ENCODE results near the gene KRT2.

Gene KRT2

DNA sequence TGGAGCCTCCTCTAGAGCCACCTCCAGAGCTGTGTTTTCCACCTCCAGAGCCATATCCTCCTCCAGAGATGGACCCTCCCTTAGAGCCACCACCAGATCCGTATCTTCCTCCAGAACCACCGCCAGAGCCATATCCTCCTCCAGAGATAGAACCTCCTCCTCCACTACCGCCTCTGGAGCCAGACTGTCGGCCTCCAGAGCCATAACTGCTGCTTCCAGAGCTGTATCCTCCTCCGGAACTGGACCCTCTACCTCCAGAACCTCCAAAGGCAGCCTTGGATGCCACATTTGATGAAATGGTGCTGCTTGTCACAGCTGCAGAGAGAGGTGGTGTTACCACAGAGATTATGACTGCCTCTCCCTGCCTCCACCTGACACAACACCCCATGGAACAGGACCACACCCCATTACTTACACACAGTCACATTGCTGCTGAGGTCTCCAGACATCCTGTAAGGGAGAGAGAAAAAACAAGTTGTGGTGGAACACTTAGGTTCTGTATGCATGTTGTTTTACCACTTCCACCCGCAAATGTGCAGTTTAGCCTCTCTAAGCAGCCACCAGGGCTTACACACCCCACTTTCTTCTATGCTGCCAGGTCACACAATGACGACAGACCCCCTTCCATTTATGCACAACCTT is 6.8 kb downstream of the KRT2 start:
- Histone ChIP-seq H3K23ac (ENCODE audit: low read length) (no peak overlapping the region), H3K9me3 (ENCODE audit: insufficient read depth, low read depth, low read length) (no peaks in the 10 kb centered on the region), H3K9ac (ENCODE audit: low read length) (no peak overlapping the region), H3K79me1 (ENCODE audit: low read length) (no peaks in the 10 kb centered on the region), H4K91ac (ENCODE audit: low read depth, low read length) (no peak overlapping the region), H2AFZ (ENCODE audit: insufficient read depth, low read length, poor library complexity) (no peak overlapping the region), H4K12ac (ENCODE audit: low read depth, low read length) (no peak overlapping the region), H2AK5ac (ENCODE audit: low read length) (no peak overlapping the region), H3K36me3 (ENCODE audit: control insufficient read depth in 1 of 2, insufficient read depth in 2 of 2, low read length in 2 of 2) (no peaks in the 10 kb centered on the region), H2BK120ac (ENCODE audit: insufficient read depth, low read length, poor library complexity) (no peak overlapping the region), H2BK5ac (ENCODE audit: low read depth, low read length, poor library complexity) (no peak overlapping the region), H3K4ac (ENCODE audit: low read depth, low read length) (no peak overlapping the region), H4K8ac (ENCODE audit: low read depth, low read length) (no peak overlapping the region), H3K14ac (ENCODE audit: low read length) (no peak overlapping the region), H3K79me2 (ENCODE audit: control insufficient read depth, insufficient read depth, low read length, poor library complexity) (no peaks in the 10 kb centered on the region), H3K4me3 (ENCODE audit: low read depth, low read length) (no peak overlapping the region), H3K27me3 (ENCODE audit: insufficient read depth, low read length) (no peaks in the 10 kb centered on the region), H3K4me1 (ENCODE audit: control insufficient read depth in 1 of 2, insufficient read depth in 2 of 2, low read length in 2 of 2) (no peaks in the 10 kb centered on the region), H3K18ac (ENCODE audit: low read length) (no peak overlapping the region), H2BK12ac (ENCODE audit: low read length) (no peak overlapping the region), H3K4me2 (ENCODE audit: low read length) (no peak overlapping the region), H3K27ac (ENCODE audit: low read depth, low read length) (no peak overlapping the region)
- WGBS (ENCODE audit: extremely low coverage, insufficient coverage, insufficient read length), result no CpG with 5 or more reads among the region's 7 CpGs
- no peak for DNase-seq

DNA sequence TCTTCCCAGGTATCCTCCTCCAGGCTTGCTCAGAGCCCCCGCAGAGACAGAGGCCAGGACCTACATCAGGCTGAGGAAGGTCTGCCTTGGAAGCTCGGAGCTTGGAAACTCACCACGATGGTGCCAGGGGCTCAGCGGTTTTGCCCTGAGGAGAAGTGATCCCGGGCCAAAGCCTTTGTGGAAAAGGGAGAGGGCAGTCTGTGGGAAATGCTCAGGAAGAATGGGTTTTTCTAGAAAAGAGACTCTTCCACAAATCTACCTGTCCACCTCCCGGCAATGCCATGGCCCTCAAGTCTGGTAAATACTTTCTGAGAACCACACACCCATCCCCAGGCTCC is 8.0 kb downstream of the KRT2 start:
- H3K79me2 ChIP-seq (ENCODE audit: control insufficient read depth, insufficient read depth, low read length, poor library complexity), result no peaks in the 10 kb centered on the region
- H2BK120ac ChIP-seq (ENCODE audit: insufficient read depth, low read length, poor library complexity), result no peak overlapping the region
- no peak overlapping the region for H3K27ac ChIP-seq (ENCODE audit: low read depth, low read length)
- no peaks in the 10 kb centered on the region for H3K36me3 ChIP-seq (ENCODE audit: control insufficient read depth in 1 of 2, insufficient read depth in 2 of 2, low read length in 2 of 2)
- no peak overlapping the region for H2AFZ ChIP-seq (ENCODE audit: insufficient read depth, low read length, poor library complexity)
- H3K23ac ChIP-seq (ENCODE audit: low read length), result no peak overlapping the region
- H2AK5ac ChIP-seq (ENCODE audit: low read length), result no peak overlapping the region
- H3K9ac ChIP-seq (ENCODE audit: low read length), result no peak overlapping the region
- no peaks in the 10 kb centered on the region for H3K27me3 ChIP-seq (ENCODE audit: insufficient read depth, low read length)
- WGBS (ENCODE audit: extremely low coverage, insufficient coverage, insufficient read length), result no CpG with 5 or more reads among the region's 6 CpGs
- no peak overlapping the region for H4K12ac ChIP-seq (ENCODE audit: low read depth, low read length)
- no peak overlapping the region for H3K4ac ChIP-seq (ENCODE audit: low read depth, low read length)
- DNase-seq, result no peak
- no peak overlapping the region for H2BK12ac ChIP-seq (ENCODE audit: low read length)
- no peak overlapping the region for H2BK5ac ChIP-seq (ENCODE audit: low read depth, low read length, poor library complexity)
- no peak overlapping the region for H4K8ac ChIP-seq (ENCODE audit: low read depth, low read length)
- no peak overlapping the region for H3K4me3 ChIP-seq (ENCODE audit: low read depth, low read length)
- H3K4me1 ChIP-seq (ENCODE audit: control insufficient read depth in 1 of 2, insufficient read depth in 2 of 2, low read length in 2 of 2), result no peaks in the 10 kb centered on the region
- H3K14ac ChIP-seq (ENCODE audit: low read length), result no peak overlapping the region
- H4K91ac ChIP-seq (ENCODE audit: low read depth, low read length), result no peak overlapping the region
- no peaks in the 10 kb centered on the region for H3K9me3 ChIP-seq (ENCODE audit: insufficient read depth, low read depth, low read length)
- H3K79me1 ChIP-seq (ENCODE audit: low read length), result no peaks in the 10 kb centered on the region
- no peak overlapping the region for H3K18ac ChIP-seq (ENCODE audit: low read length)
- no peak overlapping the region for H3K4me2 ChIP-seq (ENCODE audit: low read length)

DNA sequence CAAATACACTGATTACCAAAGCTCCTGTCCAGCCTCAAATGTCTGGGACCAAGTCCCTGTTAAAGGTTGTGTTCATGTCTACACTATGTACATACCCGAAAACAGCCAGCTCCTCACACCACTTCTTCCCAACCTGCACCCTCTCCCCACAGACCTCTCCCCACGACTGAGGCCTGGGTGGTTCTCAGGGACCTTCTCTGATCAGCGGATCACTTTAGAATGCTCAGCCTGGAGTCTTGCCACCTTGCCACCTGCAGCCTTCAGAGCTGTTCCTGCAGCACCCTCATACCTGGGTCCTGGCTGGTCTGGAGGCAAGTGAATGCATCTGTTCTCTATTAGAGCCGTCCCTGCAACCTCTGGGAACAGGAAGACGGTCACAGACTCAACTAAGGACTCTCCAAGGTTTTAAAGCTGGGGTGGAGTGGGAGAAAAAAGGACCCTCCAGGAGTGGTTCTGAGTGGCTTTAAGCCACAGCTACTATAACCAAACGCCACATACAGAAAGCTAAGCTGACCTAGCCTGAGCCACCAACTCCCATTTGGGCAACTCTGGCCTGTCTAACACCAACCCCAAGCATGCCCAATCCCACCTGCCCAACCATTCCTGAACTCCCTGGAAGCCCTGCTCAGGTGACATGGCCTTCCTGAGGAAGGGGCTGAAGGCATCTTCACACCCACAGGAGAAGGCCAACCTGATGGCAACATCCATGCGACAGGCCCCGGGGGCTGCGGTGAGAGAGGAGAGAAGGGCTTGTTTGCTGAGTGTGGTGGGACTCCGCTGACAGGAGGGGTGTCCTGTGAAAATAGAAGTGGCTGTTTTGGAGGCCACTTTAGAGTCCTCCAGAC is 8.6 kb downstream of the KRT2 start:
- no peak overlapping the region for H3K4ac ChIP-seq (ENCODE audit: low read depth, low read length)
- H3K9me3 ChIP-seq (ENCODE audit: insufficient read depth, low read depth, low read length), result no peaks in the 10 kb centered on the region
- no peaks in the 10 kb centered on the region for H3K79me1 ChIP-seq (ENCODE audit: low read length)
- H2BK5ac ChIP-seq (ENCODE audit: low read depth, low read length, poor library complexity), result no peak overlapping the region
- H3K27ac ChIP-seq (ENCODE audit: low read depth, low read length), result no peak overlapping the region
- H3K27me3 ChIP-seq (ENCODE audit: insufficient read depth, low read length), result no peaks in the 10 kb centered on the region
- H4K8ac ChIP-seq (ENCODE audit: low read depth, low read length), result no peak overlapping the region
- no peak overlapping the region for H3K4me3 ChIP-seq (ENCODE audit: low read depth, low read length)
- no peak overlapping the region for H4K12ac ChIP-seq (ENCODE audit: low read depth, low read length)
- no peak overlapping the region for H3K23ac ChIP-seq (ENCODE audit: low read length)
- no peak overlapping the region for H3K18ac ChIP-seq (ENCODE audit: low read length)
- H3K9ac ChIP-seq (ENCODE audit: low read length), result no peak overlapping the region
- H3K4me1 ChIP-seq (ENCODE audit: control insufficient read depth in 1 of 2, insufficient read depth in 2 of 2, low read length in 2 of 2), result no peaks in the 10 kb centered on the region
- no peaks in the 10 kb centered on the region for H3K79me2 ChIP-seq (ENCODE audit: control insufficient read depth, insufficient read depth, low read length, poor library complexity)
- no peaks in the 10 kb centered on the region for H3K36me3 ChIP-seq (ENCODE audit: control insufficient read depth in 1 of 2, insufficient read depth in 2 of 2, low read length in 2 of 2)
- DNase-seq, result no peak
- H3K14ac ChIP-seq (ENCODE audit: low read length), result no peak overlapping the region
- H3K4me2 ChIP-seq (ENCODE audit: low read length), result no peak overlapping the region
- no CpG with 5 or more reads among the region's 10 CpGs for WGBS (ENCODE audit: extremely low coverage, insufficient coverage, insufficient read length)
- no peak overlapping the region for H2AK5ac ChIP-seq (ENCODE audit: low read length)
- no peak overlapping the region for H2AFZ ChIP-seq (ENCODE audit: insufficient read depth, low read length, poor library complexity)
- no peak overlapping the region for H2BK12ac ChIP-seq (ENCODE audit: low read length)
- no peak overlapping the region for H4K91ac ChIP-seq (ENCODE audit: low read depth, low read length)
- no peak overlapping the region for H2BK120ac ChIP-seq (ENCODE audit: insufficient read depth, low read length, poor library complexity)

DNA sequence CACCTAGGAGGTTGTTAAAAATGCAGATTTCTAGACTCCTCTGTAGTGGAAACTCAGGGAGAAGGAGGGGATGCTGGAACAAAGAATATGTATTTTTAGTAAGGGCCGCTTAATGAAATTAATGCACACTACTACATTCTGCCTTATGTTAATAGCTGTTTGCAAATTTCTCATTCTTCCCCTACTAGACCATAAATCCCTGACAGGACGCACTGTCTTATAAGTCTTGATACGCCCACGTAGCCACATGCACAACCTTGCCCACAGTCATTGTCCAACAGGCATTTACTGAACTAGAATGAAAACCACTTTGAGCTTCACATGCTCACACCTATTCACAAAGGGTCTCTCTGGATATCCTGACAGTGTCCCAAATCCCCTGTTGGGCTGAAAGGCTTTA is 10.5 kb downstream of the KRT2 start:
- H3K9me3 ChIP-seq (ENCODE audit: insufficient read depth, low read depth, low read length), result no peaks in the 10 kb centered on the region
- no peak overlapping the region for H2BK5ac ChIP-seq (ENCODE audit: low read depth, low read length, poor library complexity)
- H3K4ac ChIP-seq (ENCODE audit: low read depth, low read length), result no peak overlapping the region
- no peaks in the 10 kb centered on the region for H3K27me3 ChIP-seq (ENCODE audit: insufficient read depth, low read length)
- H3K4me2 ChIP-seq (ENCODE audit: low read length), result no peak overlapping the region
- DNase-seq, result no peak
- H2BK12ac ChIP-seq (ENCODE audit: low read length), result no peak overlapping the region
- no peaks in the 10 kb centered on the region for H3K36me3 ChIP-seq (ENCODE audit: control insufficient read depth in 1 of 2, insufficient read depth in 2 of 2, low read length in 2 of 2)
- no peak overlapping the region for H2BK120ac ChIP-seq (ENCODE audit: insufficient read depth, low read length, poor library complexity)
- WGBS (ENCODE audit: extremely low coverage, insufficient coverage, insufficient read length), result no CpG with 5 or more reads among the region's 4 CpGs
- H2AFZ ChIP-seq (ENCODE audit: insufficient read depth, low read length, poor library complexity), result no peak overlapping the region
- no peak overlapping the region for H4K91ac ChIP-seq (ENCODE audit: low read depth, low read length)
- H3K4me3 ChIP-seq (ENCODE audit: low read depth, low read length), result no peak overlapping the region
- H3K9ac ChIP-seq (ENCODE audit: low read length), result no peak overlapping the region
- no peak overlapping the region for H3K27ac ChIP-seq (ENCODE audit: low read depth, low read length)
- H4K8ac ChIP-seq (ENCODE audit: low read depth, low read length), result no peak overlapping the region
- peak overlapping the region; percentile 31 for H3K23ac ChIP-seq (ENCODE audit: low read length)
- no peaks in the 10 kb centered on the region for H3K79me1 ChIP-seq (ENCODE audit: low read length)
- H3K79me2 ChIP-seq (ENCODE audit: control insufficient read depth, insufficient read depth, low read length, poor library complexity), result no peaks in the 10 kb centered on the region
- no peak overlapping the region for H4K12ac ChIP-seq (ENCODE audit: low read depth, low read length)
- no peak overlapping the region for H3K14ac ChIP-seq (ENCODE audit: low read length)
- H2AK5ac ChIP-seq (ENCODE audit: low read length), result no peak overlapping the region
- no peak overlapping the region for H3K18ac ChIP-seq (ENCODE audit: low read length)
- H3K4me1 ChIP-seq (ENCODE audit: control insufficient read depth in 1 of 2, insufficient read depth in 2 of 2, low read length in 2 of 2), result no peaks in the 10 kb centered on the region
